Amygdala (tissue), 56 donors: ENCODE results near the gene USPL1.
"Not testable (repeated sequence)": the region's sequence is repeated elsewhere in the genome, so short reads cannot be mapped to it uniquely, and the experiment has no call there.

Source experiments
- DNase-seq, 56 donors: peaks; one replicate each; lab custom pipeline; 2025; lab: John Stamatoyannopoulos, UW

The USPL1 gene

DNA sequence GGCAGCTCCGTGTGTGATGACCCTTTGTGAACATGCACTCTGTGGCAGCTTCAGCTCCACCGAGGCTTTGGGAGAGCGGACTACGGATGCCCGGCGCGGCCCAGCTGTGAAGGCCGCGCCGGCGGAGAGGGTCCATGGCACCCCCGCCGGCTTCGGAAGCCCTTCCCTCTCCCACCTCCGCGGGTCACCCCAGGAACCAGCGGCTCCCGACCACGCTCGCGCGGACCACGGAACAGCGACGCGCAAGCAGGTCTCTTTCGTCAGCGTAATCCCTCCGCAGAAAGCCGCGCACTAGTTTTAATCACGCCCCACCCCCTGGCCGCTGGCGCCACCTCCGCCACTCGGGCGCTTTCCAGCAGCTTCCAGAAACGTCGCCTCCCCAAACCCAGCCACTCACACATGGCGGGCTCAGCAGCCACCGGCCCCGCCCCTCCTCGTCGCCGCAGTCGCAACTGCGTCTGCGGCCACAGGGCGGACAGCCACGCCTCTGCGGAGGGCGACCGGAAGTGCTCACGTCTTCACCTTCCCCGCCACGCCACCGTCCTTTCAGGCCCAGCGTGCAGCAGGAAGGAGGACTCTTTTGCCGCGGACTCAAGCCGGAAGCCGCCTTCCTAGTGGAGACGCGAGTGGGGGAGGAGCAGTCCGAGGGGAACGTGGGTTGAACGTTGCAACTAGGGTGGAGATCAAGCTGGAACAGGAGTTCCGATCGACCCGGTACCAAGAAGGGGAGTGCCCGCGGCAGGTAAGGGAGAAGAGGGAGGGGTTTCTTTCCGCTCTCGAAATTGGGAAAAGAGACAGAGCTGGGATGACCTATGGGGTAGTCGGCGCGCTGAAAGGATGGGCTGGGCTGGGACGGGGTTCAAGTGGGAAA is at the start of gene USPL1:
TSS of gene USPL1 (plus strand) at position 606 of the 871 bp plus-strand sequence. CDS start 3,221 bp downstream, outside the sequence.
- DNase-seq: peak; percentile 81 to 100 (median 98)

GRCh38 chr13:30569901-30570576 is 47.7 kb upstream of the USPL1 start:
- peak in 10 of 56 donors; percentile 3 to 27 (median 16) for DNase-seq

DNA sequence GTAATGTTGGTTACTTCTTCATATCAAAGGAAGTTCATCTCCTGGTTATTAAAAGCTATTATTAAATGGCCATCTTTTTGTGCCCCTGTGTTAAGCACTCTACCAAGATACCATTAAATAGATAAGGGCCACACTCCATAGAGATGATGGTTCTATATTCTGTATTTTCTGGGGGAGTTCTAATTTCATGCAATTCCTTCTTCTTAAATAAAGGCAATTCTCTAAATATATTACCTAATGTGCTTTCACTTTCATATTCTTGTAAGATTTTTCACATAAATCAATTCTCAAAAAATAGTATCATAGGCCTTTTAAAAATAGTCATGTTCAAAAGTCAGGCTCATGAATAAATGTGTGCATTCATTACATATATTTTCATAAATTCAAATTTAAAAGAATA is 47.0 kb upstream of the USPL1 start:
- DNase-seq: no peak

- DNase-seq: peak in 11 of 56 donors; percentile 0 to 42 (median 4)
Measured at GRCh38 chr13:30572859-30573275, 44.9 kb upstream of the USPL1 start.

GRCh38 chr13:30576528-30576927 is 41.2 kb upstream of the USPL1 start:
- peak in 1 of 56 donors; percentile 37 for DNase-seq

- DNase-seq: no peak
Measured at GRCh38 chr13:30577401-30577852, 40.3 kb upstream of the USPL1 start.

DNA sequence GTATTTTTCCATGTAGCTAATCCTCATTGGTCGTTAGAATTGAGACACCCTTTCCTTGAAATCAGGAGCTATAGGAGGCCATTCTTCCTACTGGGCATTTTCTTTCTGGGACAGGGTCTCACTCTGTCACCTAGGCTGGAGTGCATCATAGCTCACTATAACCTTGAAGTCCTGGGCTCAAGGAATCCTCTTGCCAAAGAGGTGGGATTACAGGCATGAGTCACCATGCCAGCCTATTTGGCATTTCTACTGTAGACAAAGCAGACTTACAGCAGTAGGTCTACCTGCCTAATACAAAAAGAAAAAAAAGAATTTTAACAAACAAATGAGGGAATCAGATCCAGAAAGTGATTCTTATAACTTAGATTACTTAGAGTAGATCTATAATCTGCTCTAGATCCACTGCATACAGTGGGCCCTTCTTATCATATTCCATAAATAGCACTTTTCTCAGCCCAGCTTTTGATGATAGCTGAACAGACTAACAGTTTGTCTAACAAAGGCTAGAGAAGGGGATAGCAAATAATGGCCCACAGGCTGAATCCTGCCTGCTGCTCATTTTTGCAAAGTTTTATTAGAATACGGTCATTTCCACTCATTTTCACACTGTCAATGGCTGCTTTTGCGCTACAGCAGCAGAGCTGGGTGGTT is 36.7 kb upstream of the USPL1 start:
- no peak for DNase-seq

DNA sequence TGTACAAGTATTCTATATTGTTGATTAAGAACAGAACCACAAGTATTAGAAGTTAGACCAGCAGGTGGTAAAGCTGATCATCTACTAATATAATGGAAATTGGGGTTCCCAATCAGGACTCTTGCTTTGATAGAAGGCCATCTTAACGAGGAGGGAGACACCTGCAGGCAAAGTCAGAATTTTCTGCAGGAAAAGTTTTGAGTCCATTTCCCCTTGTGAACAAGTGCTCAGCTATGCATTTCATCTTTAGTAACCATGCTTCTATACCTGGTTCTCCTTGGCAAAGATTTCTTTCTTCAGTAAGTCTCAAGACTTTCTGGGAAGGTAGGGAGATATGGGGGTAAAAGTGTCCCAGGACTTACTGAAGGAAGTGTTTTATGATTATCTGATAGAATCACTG is 36.1 kb upstream of the USPL1 start:
- peak in 1 of 56 donors; percentile 4 for DNase-seq

DNA sequence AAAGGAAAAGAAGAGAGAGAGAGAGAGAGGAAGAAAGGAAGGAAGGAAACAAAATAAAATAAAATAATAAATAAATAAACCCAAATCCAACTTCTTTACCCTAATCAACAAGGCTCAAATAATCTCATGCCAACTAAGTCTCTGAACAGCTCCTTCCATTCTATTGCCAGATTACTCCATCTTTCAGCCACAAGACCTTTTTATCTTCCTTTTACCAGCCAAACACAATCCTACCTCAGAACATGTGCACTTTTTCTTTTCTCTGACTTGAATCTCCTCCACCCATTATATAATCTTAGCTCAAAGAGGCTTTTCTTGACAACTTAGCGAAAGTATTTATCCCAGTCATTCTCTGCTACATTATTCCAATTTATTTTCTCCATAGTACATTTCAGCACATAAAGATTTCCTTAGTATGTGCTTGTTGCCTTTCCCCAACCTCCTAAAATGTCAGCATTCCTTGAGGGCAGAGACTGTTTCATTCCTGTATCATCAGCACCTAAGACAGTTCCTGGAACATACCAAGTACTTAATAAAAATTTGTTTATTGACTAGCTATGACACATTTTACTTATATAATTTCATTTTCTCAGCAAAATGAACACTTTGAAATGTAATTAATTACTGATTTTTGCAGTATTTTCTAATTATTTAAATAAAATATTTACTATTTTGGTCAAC is 33.5 kb upstream of the USPL1 start:
- DNase-seq: no peak

DNA sequence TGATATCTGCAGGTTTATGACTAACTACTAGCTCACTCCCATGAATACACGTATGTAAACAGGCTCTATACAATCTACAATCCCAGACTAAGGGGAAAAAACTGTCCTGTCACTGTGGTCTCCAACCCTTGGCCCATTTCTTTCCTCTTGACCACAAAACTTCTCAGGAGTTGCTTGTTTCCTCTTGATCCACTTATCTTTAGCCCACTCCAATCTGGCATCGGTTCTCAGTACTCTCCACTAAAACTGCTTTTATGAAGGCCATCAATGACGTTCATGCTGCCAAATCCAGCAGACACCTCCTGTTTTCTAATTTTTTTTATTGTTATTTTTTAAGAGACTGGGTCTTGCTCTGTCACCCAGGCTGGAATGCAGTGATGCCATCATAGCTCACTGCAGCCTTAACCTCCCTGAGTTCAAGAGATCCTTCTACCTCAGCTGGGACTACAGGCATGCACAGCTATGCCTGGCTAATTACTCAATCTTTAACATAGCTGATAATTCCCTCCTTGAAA is 31.9 kb upstream of the USPL1 start:
- no peak for DNase-seq

- DNase-seq: no peak
Measured at GRCh38 chr13:30587231-30587630, 30.5 kb upstream of the USPL1 start.

DNA sequence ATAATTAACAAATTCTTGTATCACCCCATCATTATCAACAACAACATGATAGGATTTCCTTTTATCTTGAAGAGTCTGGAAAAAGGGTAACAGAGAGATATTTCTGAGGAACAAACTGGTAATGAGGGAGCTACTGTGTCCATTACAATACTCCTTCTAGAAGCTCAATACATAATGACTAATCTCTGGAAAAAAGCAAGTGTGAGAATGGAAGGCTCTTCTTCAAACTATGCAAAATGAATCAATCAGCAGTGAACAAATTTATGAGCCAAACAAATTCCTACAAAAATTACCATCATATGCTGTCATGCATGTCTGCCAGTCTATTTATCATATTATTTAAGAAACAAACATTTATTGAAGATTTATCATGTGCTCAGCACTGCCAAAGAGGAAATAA is 30.0 kb upstream of the USPL1 start:
- DNase-seq: no peak

GRCh38 chr13:30593001-30593400 is 24.7 kb upstream of the USPL1 start:
- no peak for DNase-seq

DNA sequence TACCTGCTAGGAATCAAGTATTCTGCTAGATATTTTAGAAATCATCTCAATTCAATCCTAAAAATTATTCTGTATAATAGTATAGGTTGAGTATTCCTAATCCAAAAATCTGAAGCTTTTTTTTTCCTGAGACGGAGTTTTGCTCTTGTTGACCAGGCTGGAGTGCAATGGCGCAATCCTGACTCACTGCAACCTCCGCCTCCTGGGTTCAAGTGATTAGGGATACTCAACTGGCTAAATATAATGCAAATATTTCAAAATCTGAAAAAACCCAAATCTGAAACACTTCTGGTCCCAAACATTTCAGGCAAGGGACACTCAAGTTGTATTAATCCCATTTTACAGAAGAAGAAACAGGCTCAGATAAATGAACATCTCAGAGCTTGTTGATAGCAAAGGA is 17.2 kb upstream of the USPL1 start:
- DNase-seq: no peak

- no peak for DNase-seq
Measured at GRCh38 chr13:30601836-30602235, 15.9 kb upstream of the USPL1 start.

GRCh38 chr13:30605052-30605451 is 12.7 kb upstream of the USPL1 start:
- no peak for DNase-seq

- not testable (repeated sequence) for DNase-seq
Measured at GRCh38 chr13:30607186-30607585, 10.5 kb upstream of the USPL1 start.

DNA sequence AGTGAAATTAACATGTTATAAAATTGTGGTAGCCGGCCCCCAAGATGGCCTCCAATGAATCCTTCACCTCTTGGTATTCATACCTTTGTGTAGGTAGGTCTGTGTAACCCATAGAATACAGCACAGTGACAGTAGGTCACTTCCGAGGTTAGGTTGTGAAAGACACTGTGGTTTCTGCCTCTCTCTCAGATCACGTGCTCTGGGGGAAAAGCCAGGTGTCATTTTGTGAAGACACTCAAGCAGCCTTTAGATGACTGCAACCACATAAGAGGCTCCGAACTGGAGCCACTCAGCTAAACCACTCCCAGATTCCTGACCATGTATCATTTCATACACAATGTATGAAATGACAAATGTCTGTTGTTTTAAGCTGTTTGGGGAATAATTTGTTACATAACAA is 9.8 kb upstream of the USPL1 start:
- DNase-seq: no peak

- DNase-seq: no peak
Measured at GRCh38 chr13:30608364-30608763, 9.4 kb upstream of the USPL1 start.

- DNase-seq: no peak
Measured at GRCh38 chr13:30610311-30610710, 7.4 kb upstream of the USPL1 start.
